Activated CD4-positive, alpha-beta T cell treated with anti-CD3 and anti-CD28 coated beads, Interleukin-2, amount 10 ng/mL, durations not matched to agents 24 days and 14 days (primary cell): ENCODE data around the gene PIRT. TPM values are rescaled to one million over a fixed set of nuclear protein-coding genes. Genes with fewer than 3 reads are reported as not detected.

Experiments
- total RNA-seq: library from RNA; stranded (reverse); gene quantifications from 2 replicates; pipeline ENCODE4 v1.2.3, GENCODE V29; 2022

Gene PIRT
- total RNA-seq, 1 donor from 2014 or later, result not detected

Other genes starting within 250 kb of the PIRT start
- 7.0 and 8.1 TPM in 2 replicates for gene MYH3, start 180.8 kb downstream of the PIRT start, total RNA-seq
- 43.4 and 44.9 TPM in 2 replicates for gene SCO1, start 140.6 kb downstream of the PIRT start, total RNA-seq
- 10.0 and 11.9 TPM in 2 replicates for gene ADPRM, start 140.5 kb downstream of the PIRT start, total RNA-seq
- gene TMEM220, start 108.1 kb downstream of the PIRT start, total RNA-seq, result 0.56 and 1.3 TPM in 2 replicates
- not detected in 2 replicates for gene TMEM238L, start 34.0 kb downstream of the PIRT start, total RNA-seq